ENCODE results near the gene TXNL4A.

TXNL4A gene

DNA sequence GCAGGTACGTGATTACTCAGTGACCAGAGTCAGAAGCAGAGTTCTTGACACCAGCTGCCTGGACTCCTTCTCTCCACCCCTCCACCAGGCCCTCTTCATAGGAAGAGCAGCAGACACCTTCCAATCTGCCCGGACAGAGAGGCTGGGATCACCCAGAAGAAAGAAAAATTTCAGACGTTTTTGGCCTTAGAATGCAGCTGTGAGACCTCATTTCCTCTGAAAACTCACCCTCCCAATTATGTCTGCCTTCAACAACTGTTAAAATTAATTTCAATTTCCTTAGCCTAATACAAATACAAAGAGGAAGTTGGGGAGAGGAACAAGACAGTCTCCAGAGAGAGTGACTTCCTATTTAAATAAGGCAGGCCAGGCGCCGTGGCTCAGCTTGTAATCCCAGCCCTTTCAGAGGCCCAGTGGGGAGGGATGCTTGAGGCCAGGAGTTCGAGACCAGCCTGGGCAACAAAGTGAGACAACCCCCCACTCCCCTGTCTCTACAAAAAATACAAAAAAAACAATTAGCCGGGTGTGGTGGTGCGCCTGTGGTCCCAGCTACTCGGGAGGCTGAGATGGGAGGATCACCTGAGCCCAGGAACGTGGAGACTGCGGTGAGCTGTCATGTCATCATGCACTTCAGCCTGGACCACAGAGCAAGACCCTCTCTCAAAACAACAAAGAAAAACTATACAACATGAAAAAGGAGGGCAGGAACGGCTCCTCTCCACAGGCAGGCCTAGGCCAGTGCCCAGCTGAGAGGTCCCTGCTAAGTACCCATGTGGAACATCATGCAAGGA lies 38.5 kb downstream of the TXNL4A start:
- DNase-seq (ENCODE audit: low read depth in 2 of 2): no peak

DNA sequence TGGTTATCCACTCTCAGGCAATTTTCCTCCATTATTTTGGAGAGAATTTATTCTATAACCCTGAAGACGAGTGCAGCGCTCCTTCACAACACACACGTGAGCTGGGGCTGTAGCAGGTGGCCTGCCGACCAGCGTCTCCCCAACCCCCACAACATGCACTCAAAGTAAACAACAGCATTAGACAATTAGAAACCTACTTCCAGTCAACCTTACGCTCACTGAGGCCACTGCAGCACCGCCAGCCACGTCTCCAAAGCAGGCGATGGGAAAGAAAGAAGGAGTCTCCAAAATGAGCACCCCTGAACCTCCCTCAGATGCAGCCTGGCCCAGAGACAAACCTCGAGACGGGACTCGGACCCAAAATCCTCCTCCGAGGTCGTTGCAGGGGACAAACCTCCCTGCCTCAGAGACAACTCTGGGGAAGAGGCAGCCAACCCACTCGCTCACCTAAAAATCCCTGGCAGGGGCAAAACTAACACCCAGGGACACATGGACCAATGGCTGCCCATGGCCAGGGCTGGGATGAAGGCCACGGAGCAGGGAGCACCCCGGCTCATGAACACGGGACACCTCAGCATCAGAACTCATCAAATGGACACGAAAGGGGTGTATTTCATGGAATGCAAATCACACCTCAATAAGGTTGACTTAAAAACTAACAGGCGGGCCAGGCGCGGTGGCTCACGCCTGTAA lies 39.5 kb downstream of the TXNL4A start:
- no peak for DNase-seq (ENCODE audit: low read depth in 2 of 2)

DNA sequence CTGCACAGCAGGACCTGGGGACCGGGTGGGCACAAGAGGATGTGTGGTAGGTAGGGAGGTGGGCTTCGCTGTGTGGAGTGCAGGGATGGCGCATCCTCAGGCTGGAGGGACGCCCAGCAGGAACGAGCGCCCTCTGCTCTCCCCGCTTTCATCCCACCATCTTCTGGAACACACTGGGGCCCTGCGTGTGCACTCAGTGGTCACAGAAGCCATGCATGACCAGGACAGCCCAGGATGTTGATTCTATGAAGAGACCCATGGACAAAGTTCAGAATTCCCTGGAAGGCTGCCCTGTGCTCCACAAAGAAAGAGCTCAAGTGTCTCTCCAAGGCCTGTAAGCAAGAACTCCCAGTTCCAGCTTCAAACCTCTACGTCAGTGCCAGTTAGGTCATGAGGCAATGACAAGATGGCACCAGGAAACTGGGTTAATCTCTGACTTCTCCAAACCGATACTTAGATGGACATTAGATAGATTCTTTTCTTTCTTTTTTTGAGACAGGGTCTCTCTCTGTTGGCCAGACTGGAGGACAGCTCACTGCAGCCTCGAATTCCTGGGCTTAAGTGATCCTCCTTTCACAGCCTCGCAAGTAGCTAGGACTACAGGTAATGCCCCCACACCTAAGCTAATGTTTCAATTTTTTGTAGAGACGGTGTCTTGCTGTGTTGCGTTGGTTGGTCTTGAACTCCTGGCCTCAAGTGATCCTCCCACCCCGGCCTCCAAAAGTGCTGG lies 40.3 kb downstream of the TXNL4A start:
- DNase-seq (ENCODE audit: low read depth in 2 of 2): no peak

DNA sequence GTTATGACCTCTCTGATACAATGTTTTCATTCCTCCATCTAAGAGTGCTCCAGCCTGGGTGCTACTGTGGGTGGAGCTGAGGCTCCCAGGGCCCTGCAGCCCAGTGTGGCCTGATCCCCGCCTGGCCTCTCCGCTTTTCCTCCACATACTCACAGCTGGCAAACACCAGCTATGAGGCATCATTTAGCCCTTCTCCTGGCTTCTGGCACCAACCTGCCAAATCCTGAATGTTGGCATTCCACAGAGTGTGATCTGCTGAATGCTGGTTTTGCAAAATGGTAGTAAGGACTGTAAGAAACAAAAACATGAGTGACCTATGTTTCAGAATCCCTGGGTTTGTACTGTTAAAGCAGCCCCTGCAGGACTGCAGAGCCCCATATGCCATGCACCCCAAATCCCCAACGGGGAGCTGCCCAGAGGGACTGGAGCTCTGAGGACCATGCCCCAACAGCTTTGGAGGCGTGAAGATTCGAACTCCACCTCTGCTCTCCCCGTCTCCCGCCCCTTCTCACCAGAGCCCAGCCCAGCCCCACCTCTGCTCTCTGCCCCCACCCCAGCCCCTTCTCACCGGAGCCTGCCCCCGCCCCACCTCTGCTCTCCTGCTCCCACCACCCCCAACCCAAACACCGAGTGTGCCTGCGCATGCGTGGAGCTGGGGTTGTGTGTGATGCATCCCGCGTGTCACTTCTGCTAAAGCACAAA lies 41.2 kb downstream of the TXNL4A start:
- DNase-seq (ENCODE audit: low read depth in 2 of 2): no peak

DNA sequence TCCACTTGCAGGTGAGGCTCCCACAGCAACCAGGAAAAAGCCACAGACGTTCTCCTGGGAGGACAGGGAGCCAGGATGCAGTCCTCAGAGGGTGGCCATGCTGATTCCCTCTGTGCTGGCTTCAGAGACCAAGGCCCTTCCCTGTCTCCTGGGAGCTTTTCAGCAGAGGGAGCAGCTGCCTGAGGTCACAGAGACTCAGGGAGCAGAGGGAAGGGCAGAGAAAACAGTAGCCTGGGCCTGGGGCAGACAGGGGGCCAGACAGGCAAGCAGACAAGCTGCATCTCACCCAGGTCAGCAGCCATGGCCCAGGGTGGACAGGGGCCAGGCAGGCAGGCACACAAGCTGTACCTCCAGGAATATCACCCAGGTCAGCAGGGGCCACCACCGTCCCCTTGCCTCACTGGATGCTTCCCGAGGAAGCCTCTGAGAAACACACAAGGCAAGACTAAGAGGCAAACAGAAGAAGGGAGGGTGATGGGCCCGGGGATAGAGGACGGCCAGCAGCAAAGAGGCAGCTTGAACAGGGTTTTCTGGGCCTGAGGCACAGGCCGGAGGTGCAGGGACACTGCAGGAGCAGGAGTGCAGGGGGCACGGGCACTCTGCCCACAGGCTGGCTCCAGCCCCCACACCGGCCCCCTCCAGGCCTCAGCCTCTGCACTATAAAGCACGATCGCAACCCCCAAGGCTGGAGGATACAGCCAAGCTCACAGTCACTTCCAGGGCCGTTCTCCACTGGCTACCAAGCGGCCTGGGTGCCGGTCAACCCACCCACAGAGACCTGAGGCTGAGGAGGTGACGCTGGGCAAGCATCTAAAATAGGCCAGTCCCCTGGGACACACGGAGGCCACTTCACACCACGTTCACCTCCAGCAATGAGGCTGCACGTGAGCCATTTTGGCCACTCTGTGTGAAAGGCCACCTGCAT lies 43.0 kb downstream of the TXNL4A start:
- no peak for DNase-seq (ENCODE audit: low read depth in 2 of 2)

DNA sequence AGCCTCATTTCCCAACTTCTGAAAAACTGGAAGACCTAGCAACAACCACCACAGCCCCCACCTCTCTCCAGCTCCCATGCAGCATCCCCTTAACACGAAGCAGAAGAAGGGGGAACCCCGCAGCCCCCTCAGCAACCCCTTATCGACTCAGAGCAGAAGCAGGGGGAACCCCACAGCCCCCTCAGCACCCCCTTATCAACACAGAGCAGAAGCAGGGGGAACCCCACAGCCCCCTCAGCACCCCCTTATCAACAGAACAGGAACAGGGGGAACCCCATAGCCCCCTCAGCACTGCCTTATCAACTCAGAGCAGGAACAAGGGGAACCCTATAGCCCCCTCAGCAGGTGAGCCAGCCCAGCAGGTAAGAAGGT lies 43.6 kb downstream of the TXNL4A start:
- DNase-seq (ENCODE audit: low read depth in 2 of 2): no peak

DNA sequence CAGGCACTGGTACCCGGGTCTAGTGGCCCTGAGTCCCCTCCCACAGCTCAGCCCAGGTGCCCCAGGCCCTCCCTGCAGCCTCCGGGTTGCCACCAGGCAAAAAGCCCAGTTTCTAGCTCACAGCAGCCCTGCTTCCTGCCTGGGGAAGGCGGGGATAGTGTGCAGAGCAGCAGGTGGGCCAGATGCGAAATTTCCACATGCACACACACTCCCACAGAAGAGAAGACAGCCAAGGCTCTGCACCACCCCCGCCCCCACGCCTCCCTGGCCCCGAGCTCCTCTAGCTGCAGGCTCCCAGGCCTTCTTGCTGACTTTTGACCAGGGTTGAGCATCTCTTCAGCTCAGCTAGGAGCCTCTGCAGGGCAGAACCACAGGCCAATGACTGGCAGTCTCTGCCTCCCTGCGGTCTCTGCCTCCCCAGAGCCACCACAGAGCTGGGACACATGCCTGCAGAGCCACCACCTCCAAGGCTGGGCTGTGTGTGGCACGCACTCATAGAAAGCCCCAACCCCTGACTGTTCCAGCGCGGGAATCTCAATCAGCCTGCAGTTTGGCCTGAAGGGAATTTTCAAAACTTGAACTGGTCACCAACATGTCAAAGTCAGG lies 44.1 kb downstream of the TXNL4A start:
- DNase-seq (ENCODE audit: low read depth in 2 of 2): no peak

DNA sequence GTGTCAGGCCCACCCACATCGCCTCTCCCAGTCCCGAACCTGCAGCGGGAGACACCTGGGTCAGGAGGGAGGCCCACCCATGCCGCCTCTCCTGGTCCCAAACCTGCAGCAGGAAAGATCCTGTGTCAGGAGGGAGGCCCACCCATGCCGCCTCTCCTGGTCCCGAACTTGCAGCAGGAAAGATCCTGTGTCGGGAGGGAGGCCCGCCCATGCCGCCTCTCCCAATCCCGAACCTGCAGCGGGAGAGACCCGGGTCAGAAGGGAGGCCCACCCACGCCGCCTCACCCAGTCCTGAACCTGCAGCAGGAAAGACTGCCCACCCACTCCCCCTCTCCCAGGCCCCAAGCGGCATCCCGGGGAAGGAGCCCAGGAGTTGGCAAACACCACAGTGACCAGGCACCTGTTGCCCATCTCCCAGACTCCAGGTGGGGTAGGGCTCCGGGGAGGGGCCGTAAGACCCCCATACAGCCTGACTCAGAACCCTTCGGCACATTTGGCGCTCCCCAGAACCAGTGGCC lies 44.7 kb downstream of the TXNL4A start:
- no peak for DNase-seq (ENCODE audit: low read depth in 2 of 2)

DNA sequence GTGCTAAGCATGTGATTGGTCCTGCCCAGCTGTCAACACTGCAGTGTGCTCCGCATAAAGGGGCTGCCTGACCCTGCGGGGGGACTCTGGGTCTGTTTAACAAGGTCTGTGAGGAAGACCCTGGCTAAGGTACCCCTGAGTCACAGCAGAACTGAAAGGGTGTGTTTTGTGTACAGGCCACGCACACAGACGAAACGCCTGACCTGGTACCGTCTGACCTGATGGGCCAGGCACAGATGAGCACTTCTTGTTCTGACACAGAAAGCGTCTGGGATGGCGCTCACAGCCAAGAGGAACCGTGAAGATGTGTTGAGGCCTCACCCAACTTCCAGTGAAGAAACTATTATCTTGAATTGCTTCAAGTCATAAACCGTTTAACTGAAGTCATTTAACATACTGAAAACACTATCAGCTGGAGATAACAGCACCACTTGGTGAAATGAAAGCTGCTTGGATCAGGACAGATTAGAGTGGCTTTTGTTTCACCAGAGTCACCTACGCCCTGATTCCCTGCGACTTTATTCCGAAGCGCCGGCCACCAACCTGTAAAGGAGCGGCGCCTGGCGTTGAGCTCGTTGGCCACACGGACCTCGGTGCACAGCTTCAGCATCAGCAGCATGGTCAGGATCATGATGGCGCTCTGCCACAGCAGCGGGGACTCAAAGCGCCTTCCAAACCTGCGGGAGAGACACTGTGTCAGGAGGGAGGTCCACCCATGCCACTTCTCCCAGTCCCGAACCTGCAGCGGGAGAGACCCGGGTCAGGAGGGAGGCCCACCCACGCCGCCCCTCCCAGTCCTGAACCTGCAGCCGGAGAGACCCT lies 45.4 kb downstream of the TXNL4A start:
- DNase-seq (ENCODE audit: low read depth in 2 of 2): no peak

DNA sequence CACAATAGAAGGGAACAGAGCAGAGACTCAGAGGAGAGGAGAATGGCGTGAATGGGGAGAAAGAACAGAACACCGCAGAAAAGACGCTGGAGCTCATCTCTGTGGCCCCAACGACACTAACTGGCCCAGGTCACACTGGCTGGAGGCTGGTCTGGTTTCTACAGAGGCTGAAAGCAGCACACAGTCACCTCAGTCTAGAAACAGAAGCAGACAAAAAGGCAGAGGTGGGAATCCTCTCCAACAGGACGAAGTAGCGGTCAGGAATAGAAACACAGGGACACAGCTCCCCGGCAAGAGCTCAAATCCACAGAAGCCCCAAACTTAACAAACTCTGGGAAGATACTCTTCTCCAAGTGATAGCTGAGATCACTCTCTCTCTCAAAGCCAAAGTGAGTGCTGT lies 46.2 kb downstream of the TXNL4A start:
- DNase-seq (ENCODE audit: low read depth in 2 of 2): no peak

DNA sequence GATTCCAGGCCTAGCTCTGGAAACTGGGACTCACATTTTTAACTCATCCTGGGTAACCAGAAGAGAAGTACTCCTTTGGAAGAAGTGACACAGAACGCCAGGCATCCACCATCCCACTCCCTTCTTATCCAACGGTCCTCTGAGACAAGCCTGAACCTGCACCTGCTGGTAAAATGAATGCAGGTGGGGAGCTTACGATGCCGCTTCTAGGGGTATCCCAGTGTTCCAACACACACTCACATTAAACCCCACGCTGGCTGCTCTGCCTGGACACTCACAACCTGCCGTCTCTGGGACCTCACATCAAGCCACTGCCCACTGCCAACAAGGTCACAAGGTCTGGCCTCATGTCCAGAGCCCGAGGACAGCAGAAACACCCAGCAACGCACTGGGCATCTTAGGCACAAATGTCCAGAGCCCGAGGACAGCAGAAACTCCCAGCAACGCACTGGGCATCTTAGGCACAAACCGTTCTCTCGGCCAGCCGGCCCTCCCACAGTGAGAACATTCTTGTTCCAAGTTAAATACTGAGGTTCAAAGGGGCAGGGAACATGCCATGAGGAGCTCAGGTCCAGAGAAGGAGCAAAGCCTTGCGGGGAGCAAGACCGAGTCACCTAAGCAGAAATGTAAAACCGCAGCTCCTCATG lies 46.8 kb downstream of the TXNL4A start:
- no peak for DNase-seq (ENCODE audit: low read depth in 2 of 2)

DNA sequence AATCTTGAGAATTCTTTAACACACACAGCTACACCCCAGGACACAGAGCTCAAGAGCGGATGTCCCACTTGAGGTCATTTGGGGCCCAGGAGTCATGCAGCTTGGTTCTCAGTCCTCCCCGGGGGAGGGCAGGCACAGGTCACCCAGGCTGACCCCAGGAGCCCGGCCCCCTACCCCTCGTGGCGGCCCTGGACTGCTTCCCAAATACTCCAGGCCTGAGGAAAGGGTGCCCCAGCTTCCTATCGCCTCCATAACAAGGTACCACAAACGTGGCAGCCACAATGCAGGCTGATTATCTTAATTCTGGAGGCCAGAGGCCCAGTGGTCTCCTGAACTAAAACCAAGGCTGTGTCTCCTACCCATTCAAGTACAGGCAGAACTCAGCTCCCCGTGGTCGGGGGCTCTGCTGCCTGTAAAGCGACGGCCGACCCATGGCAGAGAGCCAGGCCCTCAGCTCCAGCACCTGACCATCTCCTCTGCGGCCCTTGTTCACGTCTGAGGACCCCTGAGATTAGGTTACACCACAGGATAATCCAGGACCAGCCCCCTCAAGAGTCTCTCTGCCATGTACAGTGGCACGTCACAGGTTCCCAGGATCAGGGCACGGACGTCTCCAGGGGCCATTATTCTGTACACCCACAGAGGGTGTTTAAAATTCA lies 47.4 kb downstream of the TXNL4A start:
- no peak for DNase-seq (ENCODE audit: low read depth in 2 of 2)

DNA sequence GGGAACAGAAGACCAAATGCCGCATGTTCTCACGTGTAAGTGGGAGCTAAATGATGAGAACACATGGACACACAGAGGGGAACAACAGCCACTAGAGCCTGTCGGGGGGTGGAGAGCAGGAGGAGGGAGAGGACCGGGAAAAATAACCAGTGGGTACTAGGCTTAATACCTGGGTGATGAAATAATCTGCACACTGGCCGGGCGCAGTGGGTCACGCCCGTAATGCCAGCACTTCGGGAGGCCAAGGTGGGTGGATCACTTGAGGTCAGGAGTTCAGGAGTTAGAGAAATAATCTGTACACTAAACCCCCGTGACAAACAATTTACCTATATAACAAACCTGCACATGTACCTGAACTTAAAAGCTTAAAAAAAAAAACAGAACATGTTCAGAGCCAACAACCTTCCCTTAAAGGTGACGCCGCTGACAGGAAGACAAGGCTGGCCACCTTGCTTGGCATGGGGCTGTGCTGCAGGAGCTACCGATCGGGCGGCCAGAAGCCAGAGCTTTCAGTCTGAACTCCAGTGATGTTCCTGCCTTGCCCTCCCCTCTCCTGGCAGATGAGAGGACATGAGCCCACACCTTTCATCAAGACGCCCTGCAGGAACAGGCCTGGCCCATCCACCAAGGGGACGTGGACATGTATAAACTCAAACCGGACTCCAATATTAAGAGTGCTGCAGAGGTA lies 48.1 kb downstream of the TXNL4A start:
- DNase-seq (ENCODE audit: low read depth in 2 of 2): no peak

DNA sequence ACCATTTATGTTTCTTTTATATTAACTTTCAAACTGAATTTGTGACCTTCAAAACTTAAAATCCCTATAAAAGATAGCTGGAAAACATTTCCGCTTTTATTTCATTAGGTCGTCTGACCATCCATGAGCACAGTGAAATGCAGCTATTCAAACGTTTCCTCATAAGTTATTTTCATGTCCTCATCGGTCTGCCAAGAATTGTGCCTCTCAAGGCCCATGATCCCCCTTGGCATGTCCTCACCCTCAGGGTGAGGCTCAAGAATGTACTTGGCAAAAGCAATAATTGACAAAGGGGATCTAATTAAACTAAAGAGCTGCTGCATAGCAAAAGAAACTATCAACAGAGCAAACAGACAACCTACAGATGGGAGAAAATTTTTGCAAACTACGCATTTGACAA lies 49.3 kb downstream of the TXNL4A start:
- no peak for DNase-seq (ENCODE audit: low read depth in 2 of 2)

DNA sequence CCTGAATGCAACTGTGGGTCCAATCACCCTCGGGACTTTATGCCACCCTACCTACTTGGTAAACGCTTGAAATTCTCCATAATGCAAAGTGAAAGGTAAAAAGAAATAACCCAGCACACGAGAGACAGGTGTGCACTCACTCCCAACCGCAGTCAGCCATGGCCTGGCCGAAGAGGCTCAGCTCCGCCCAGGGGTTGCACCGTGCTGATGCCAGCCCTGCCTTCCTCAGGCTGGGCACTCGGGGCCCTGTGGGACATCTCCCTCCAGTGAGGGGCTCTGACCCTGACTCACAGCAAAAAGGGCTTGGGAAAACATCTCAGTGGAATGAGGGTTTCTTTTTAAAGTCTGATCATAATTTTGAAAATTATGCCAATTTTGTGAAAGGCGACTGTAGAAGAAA lies 50.2 kb downstream of the TXNL4A start:
- DNase-seq (ENCODE audit: low read depth in 2 of 2): no peak

DNA sequence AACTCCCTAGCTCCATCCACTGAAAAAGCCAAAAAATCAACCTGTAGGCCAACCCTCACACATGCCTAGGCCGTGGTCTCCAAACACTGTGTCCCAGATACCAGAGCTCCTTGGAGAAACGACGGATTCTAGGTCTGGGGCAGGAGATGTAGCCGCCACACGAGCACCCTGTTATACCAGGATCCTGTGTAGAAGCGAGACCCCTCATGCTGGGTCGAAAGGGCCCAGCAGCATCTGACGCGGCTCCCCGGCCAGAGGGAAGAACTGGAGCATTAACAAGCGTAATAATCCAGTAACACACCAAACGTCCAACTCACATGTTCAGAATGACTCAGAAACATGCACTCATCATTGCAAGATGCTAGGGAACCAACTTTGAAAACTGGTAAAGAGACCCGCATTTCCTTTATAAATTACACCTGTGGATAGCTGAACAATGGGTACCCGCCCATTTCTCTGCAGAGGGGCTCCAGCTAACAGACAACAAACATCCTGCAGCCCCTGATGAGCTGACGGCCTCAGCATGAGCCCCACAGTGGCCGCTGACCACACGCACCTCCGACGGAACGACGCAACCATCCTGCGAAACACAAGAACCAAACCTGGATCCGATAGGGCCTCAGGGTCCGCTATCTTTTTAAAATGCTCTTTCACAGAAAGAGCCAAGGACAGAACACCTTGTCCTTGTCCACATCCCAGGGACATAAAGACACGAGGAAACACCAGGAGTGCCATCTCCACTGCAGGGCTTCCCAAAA lies 51.1 kb downstream of the TXNL4A start:
- DNase-seq (ENCODE audit: low read depth in 2 of 2): no peak

DNA sequence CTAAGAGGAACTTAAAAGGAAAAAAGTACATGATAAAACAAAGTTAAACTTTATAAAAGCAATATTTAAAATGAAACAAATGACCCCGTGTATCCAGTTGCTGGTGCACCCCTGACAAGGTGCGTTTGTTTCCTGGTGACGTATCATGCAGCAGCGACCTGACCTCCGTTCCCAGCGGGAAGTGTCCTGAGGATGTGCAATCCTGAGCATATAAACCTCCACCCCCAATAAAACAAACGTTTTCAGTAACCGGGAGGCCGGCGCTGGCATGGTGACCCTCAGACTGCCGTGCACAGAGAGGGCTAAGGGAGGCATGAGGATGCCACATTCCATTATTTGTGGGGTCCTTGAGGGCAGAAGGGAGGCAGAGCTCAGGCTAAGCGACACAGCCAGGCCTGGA lies 51.7 kb downstream of the TXNL4A start:
- DNase-seq (ENCODE audit: low read depth in 2 of 2): no peak
